Panc1 (cell line): ENCODE measurements around the gene GM2A. TPM values are rescaled to one million over a fixed set of nuclear protein-coding genes. Genes with fewer than 3 reads are reported as not detected.

Source experiments
- ATAC-seq: fragments of 200-7000 bp; cut with Tn5 transposase; 2 replicates; pipeline ENCODE4 v1.9.1; 2020; ENCODE audit warnings: mild to moderate bottlenecking, moderate library complexity
- BruUV-seq: library from RNA; stranded (reverse); fragments of 400-500 nt; replicated peaks from 2 replicates; lab custom pipeline; 2021; lab: Mats Ljungman, UMichigan
- CTCF ChIA-PET: fragments of 300-600 bp; sonication (Branson Sonifier 250); formaldehyde crosslinking; loops from one replicate; lab custom pipeline; 2022; ENCODE audit warnings: antibody characterized with exemption; lab: Charles Lee
- POLR2A ChIA-PET: fragments of 300-600 bp; sonication (Branson Sonifier 250); formaldehyde crosslinking; loops from one replicate; lab custom pipeline; 2022; ENCODE audit warnings: antibody characterized with exemption; lab: Charles Lee
- DNase-seq: peaks from one replicate; pipeline ENCODE4 v3.0.0-alpha.2; 2010; ENCODE audit warnings: low read depth, low spot score
- H3K27ac ChIP-seq: 2 replicates; pipeline ENCODE4 v1.5.1; 2011; ENCODE audit warnings: mild to moderate bottlenecking, low read length, inconsistent platforms
- H3K27me3 ChIP-seq: fragments of 200-500 bp; sonication (Bioruptor generic); 2 replicates; pipeline ENCODE4 v1.6.0; 2014; ENCODE audit warnings: low read length, inconsistent platforms; ENCODE audit not compliant: control insufficient read depth, insufficient read depth
- H3K36me3 ChIP-seq: fragments of 200-500 bp; sonication (Bioruptor generic); 2 replicates; pipeline ENCODE4 v1.5.1; 2014; ENCODE audit warnings: inconsistent platforms, mild to moderate bottlenecking, low read length, moderate library complexity; ENCODE audit not compliant: control insufficient read depth, insufficient read depth
- H3K4me1 ChIP-seq: 2 replicates; pipeline ENCODE4 v1.5.1; 2011; ENCODE audit warnings: inconsistent platforms, mild to moderate bottlenecking, low read length, moderate library complexity; ENCODE audit not compliant: control insufficient read depth, insufficient read depth
- H3K4me3 ChIP-seq, 2 experiments: 2 replicates each; pipeline ENCODE4 v1.5.1; 2011 to 2012; ENCODE audit warnings: low read depth in 2 of 2, low read length in 2 of 2, mild to moderate bottlenecking in 2 of 2, inconsistent platforms in 1 of 2, moderate library complexity in 1 of 2
- H3K9me3 ChIP-seq: fragments of 200-500 bp; sonication (Bioruptor generic); 2 replicates; pipeline ENCODE4 v1.5.1; 2014; ENCODE audit warnings: low read depth, mild to moderate bottlenecking, inconsistent platforms, low read length, moderate library complexity; ENCODE audit not compliant: control insufficient read depth, insufficient read depth
- CTCF ChIP-seq: fragments of 450-650 bp; IDR thresholded peaks from 2 replicates; pipeline ENCODE4 v1.5.1; 2017; ENCODE audit warnings: mild to moderate bottlenecking
- POLR2AphosphoS5 ChIP-seq: IDR thresholded peaks from 2 replicates; pipeline ENCODE4 v1.6.1; 2012; ENCODE audit warnings: mild to moderate bottlenecking, low read depth, low read length, moderate library complexity
- REST ChIP-seq, 2 experiments: IDR thresholded peaks; 2 replicates each; pipeline ENCODE4 v1.6.1; 2011 to 2012; ENCODE audit warnings: low read depth in 2 of 2, control low read depth in 1 of 2, low read length in 1 of 2, mild to moderate bottlenecking in 1 of 2, moderate library complexity in 1 of 2; ENCODE audit not compliant: insufficient read depth in 1 of 2
- SIN3A ChIP-seq: IDR thresholded peaks from 2 replicates; pipeline ENCODE4 v1.6.1; 2012; ENCODE audit warnings: low read depth, mild to moderate bottlenecking, low read length, moderate library complexity, borderline replicate concordance; ENCODE audit not compliant: insufficient read depth
- TCF7L2 ChIP-seq: IDR thresholded peaks from 2 replicates; pipeline ENCODE4 v1.6.1; 2011; ENCODE audit warnings: mild to moderate bottlenecking, low read depth, low read length, inconsistent platforms
- in situ Hi-C: cut with HindIII; loops from 2 replicates; pipeline ENCODE4 v1.10.0; 2016; ENCODE audit warnings: low sequenced_read_pairs, low pct_unique_long_range_greater_than_20kb
- intact Hi-C: fragments of 100-400 bp; cut with micrococcal nuclease; formaldehyde crosslinking; loops from one replicate; pipeline ENCODE4 v1.10.0; 2022; ENCODE audit not compliant: unreplicated experiment
- total RNA-seq: library from RNA; stranded (reverse); gene quantifications from one replicate; pipeline ENCODE4 v1.2.1, GENCODE V29; 2021; ENCODE audit not compliant: unreplicated experiment

The GM2A gene
- total RNA-seq, 1 experiment from 2014 or later = 40.7 TPM

- TF ChIP-seq POLR2AphosphoS5 = no peak
- no peak for TF ChIP-seq TCF7L2
- TF ChIP-seq SIN3A = no peak
- TF ChIP-seq CTCF = no peak
- TF ChIP-seq REST (IDR thresholded peaks at IDR 0.05; ENCODE audit: insufficient read depth in 1 of 2, low read depth in 2 of 2, low read length in 1 of 2) = no peak
- Histone ChIP-seq H3K4me1 (peaks cover 3% of the 10 kb centered on the region; the same call in 1 of the 2 replicates), H3K4me3 (peak overlapping the region; percentile 53 to 56; a peak in 3 of 4 replicates), H3K9me3 (no peaks in the 10 kb centered on the region), H3K27me3 (no peaks in the 10 kb centered on the region; the same call in 1 of the 2 replicates), H3K27ac (no peak overlapping the region), H3K36me3 (no peaks in the 10 kb centered on the region)
- ChIA-PET CTCF (no interaction called here), POLR2A (no interaction called here)
- ATAC-seq = peak; percentile 33; the same call in 1 of the 2 replicates
- no peak for DNase-seq
- in situ Hi-C loops = no loop called here
- no TSS peak for BruUV-seq
- intact Hi-C loops = no loop called here
These were observed 30.1 kb upstream of the GM2A start for GRCh38 chr5:151222790-151223446.

GRCh38 chr5:151223447-151224264 lies 29.3 kb upstream of the GM2A start, which contains the start of gene CCDC69:
CCDC69 (minus strand) TSS chr5:151224092; CDS start chr5:151223970, 122 bp downstream.
- ATAC-seq = peak; percentile 97
- Histone ChIP-seq H3K36me3 (no peaks in the 10 kb centered on the region), H3K4me1 (peaks cover 3% of the 10 kb centered on the region; the same call in 1 of the 2 replicates), H3K4me3 (peak within 1 kb of the TSS; percentile 53 to 56), H3K27me3 (no peaks in the 10 kb centered on the region; the same call in 1 of the 2 replicates), H3K9me3 (no peaks in the 10 kb centered on the region), H3K27ac (no peak within 1 kb of the TSS)
- ChIA-PET CTCF (interaction anchor here (0.6 to 1.1 kb wide), 4 partner anchors 11 to 98 kb away, joined by 3 to 5 read pairs (median 4); no protein-coding TSS in a partner anchor), POLR2A (no interaction called here)
- intact Hi-C loops (no loop called here), in situ Hi-C loops (no loop called here)
- TF ChIP-seq CTCF (no peak; the same call in 1 of the 2 replicates), REST (IDR thresholded peaks at IDR 0.05; ENCODE audit: insufficient read depth in 1 of 2, low read depth in 2 of 2, low read length in 1 of 2) (no peak), TCF7L2 (no peak), POLR2AphosphoS5 (no peak), SIN3A (no peak)
- BruUV-seq = no TSS peak
- no peak for DNase-seq
